ENCODE results near the gene SFXN4.
"Not testable (repeated sequence)": the region's sequence is repeated elsewhere in the genome, so short reads cannot be mapped to it uniquely, and the experiment has no call there.

Gene SFXN4

DNA sequence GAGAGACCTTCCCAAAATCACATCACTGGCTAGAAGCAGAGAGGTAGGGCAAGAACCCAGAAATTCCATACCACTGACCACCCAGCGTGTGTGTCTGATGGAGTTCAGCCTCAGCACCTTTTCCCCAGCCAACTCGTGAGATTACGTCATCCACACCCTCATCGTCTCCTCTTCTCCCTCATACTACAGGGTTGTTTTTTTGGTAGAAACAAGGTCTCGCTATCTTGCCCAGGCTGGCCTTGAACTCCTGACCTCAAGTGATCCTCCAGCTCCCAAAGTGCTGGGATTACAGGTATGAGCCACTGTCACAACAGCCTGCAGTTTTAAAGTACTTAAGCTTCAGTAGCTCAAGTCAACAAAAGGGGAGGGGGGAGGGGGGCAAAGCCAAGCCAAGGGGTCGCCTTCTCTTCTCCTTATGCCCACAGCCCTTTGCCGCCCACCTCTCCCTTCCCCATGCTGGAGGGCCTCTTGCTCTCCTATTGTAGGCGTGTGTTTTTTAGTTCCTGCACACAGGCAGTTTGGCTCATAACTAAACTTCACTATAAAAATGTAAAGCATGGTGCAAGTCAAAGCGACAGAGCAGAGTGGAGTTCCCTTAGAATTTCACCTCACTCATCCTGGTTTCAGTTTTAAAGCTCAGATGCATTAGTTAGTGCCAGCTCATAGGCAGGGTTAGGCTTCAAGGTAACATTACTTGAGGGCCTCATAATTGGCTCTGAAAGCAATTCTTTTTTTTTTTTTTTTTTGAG, 18.3 kb upstream of the SFXN4 start:
- TF ChIP-seq MAX (IDR thresholded peaks at IDR 0.05; ENCODE audit: low read depth, low read length) (no peak), MYC (IDR thresholded peaks at IDR 0.05; ENCODE audit: low read depth, low read length) (no peak), CTCF (IDR thresholded peaks at IDR 0.05; ENCODE audit: low read depth, low read length) (no peak), POLR2A (IDR thresholded peaks at IDR 0.05; ENCODE audit: extremely low read depth, insufficient read length) (no peak)
- no peak overlapping the region for H3K4me3 ChIP-seq (ENCODE audit: low read depth, low read length)
- no peak for DNase-seq (ENCODE audit: low read depth)

DNA sequence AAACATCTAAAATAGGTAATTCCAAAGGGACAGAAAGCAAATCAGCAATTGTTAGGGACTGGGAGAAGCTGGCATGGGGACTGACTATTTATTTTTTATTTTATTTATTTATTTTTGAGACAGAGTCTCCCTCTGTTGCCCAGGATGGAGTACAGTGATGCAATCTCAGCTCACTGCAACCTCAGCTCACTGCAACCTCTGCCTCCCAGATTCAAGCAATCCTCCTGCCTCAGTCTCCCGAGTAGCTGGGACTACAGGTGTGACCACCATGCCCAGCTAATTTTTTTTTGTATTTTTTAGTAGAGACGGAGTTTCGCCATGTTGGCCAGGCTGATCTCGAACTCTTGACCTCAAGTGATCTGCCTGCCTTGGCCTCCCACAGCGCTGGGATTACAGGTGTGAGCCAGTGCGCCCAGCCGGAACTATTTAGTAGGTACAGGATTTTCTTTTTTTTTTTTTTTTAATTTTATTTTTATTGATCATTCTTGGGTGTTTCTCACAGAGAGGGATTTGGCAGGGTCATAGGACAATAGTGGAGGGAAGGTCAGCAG, 15.4 kb upstream of the SFXN4 start:
- not testable (repeated sequence) for H3K4me3 ChIP-seq (ENCODE audit: low read depth, low read length); DNase-seq (ENCODE audit: low read depth)

DNA sequence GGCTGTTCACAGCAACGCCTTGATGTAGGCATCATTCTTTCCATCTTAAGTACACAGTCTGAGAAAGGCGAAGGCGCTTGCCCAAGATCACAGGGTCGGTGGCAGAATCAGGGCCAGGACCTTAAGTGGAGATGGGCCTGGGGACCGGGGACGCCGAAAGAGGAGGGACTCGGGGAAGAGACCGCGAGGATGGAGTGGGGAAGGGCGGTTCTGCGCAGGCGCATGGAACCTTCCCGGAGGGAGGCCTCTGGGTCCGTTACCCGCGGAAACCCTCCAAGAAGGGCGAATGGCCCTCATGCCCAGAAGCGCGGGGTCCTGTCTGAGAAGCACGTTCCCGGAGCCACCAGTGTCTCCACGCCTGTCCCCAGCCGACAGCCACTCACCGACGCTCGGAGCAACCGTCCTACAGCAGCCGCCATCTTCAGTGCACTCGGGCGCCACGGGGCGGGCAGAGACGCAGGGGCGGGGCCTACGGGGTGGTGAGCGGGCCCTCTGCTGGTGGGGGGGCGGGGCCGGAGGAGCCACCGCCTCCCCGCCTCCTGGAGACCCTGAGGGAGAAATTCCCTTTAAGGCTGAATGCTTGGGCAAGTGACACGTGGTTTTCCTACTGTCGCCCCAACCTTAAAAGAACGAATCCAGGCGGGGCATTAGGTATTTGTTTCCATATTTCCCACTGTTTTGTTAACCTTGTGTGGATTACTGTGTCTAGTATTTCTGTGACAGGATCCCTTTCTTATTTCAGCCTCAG, 13.0 kb upstream of the SFXN4 start, which contains the start of gene PRDX3:
Gene PRDX3 (minus strand): TSS at position 441 of the 748 bp plus-strand sequence. CDS start 22 bp downstream, at position 419.
- H3K4me3 ChIP-seq (ENCODE audit: low read depth, low read length), result peak within 1 kb of the TSS; percentile 100
- DNase-seq (ENCODE audit: low read depth), result peak; percentile 96
- TF ChIP-seq MYC (IDR thresholded peaks at IDR 0.05; ENCODE audit: low read depth, low read length) (peak; percentile 90), MAX (IDR thresholded peaks at IDR 0.05; ENCODE audit: low read depth, low read length) (peak; percentile 97), CTCF (IDR thresholded peaks at IDR 0.05; ENCODE audit: low read depth, low read length) (no peak), POLR2A (IDR thresholded peaks at IDR 0.05; ENCODE audit: extremely low read depth, insufficient read length) (peak; percentile 98)

GRCh38 chr10:119177708-119178371, 12.3 kb upstream of the SFXN4 start:
- TF ChIP-seq POLR2A (IDR thresholded peaks at IDR 0.05; ENCODE audit: extremely low read depth, insufficient read length), result no peak
- no peak for TF ChIP-seq MYC (IDR thresholded peaks at IDR 0.05; ENCODE audit: low read depth, low read length)
- TF ChIP-seq CTCF (IDR thresholded peaks at IDR 0.05; ENCODE audit: low read depth, low read length), result no peak
- no peak for TF ChIP-seq MAX (IDR thresholded peaks at IDR 0.05; ENCODE audit: low read depth, low read length)
- no peak for DNase-seq (ENCODE audit: low read depth)
- H3K4me3 ChIP-seq (ENCODE audit: low read depth, low read length), result peak overlapping the region; percentile 100

DNA sequence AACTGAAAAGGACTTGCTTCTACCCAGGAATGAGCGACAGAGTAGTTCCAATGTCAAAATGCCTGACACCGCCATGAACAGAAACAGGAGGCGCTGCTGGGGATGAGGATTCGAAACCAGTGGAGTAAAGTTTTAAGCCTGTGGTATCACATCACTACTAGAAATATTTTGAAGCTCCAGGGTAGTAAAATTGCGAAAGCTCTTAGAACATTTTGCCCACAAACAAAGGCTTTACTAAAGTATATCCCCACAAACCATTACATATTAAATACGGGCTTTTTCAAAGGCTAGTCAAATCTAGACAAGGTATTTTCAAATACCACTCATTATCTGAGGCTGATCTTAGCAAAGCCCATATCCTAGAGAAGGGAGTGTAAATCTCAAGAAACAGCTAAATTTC, 10.7 kb upstream of the SFXN4 start:
- TF ChIP-seq POLR2A (IDR thresholded peaks at IDR 0.05; ENCODE audit: extremely low read depth, insufficient read length), result no peak
- no peak for TF ChIP-seq MYC (IDR thresholded peaks at IDR 0.05; ENCODE audit: low read depth, low read length)
- no peak for TF ChIP-seq MAX (IDR thresholded peaks at IDR 0.05; ENCODE audit: low read depth, low read length)
- TF ChIP-seq CTCF (IDR thresholded peaks at IDR 0.05; ENCODE audit: low read depth, low read length), result no peak
- DNase-seq (ENCODE audit: low read depth), result peak; percentile 34
- H3K4me3 ChIP-seq (ENCODE audit: low read depth, low read length), result peak overlapping the region; percentile 100
